HepG2 (cell line): ENCODE data around the gene SELENOM.

Source experiments
- EZH2 ChIP-seq: conservative IDR thresholded peaks from 2 replicates; pipeline ENCODE4 v1.6.1; 2012; ENCODE audit warnings: mild to moderate bottlenecking, low read depth, low read length, moderate library complexity
- FIP1L1 ChIP-seq: fragments of 200-400 bp; formaldehyde crosslinking; IDR thresholded peaks from 2 replicates; pipeline ENCODE4 v1.6.1; 2018; ENCODE audit warnings: low read depth, mild to moderate bottlenecking, low read length, moderate library complexity, borderline replicate concordance; ENCODE audit not compliant: insufficient read depth
- POLR2A ChIP-seq, 2 experiments: IDR thresholded peaks; 2 replicates each; pipeline ENCODE4 v1.6.1; 2011; ENCODE audit warnings: low read depth in 2 of 2, low read length in 2 of 2, mild to moderate bottlenecking in 1 of 2, moderate library complexity in 1 of 2; ENCODE audit not compliant: insufficient read depth in 1 of 2
- RELA ChIP-seq: sonication (generic); formaldehyde crosslinking; IDR thresholded peaks from 2 replicates; pipeline ENCODE4 v1.4.0; 2020; ENCODE audit warnings: missing genetic modification reagents
- TAF1 ChIP-seq: sonication (generic); formaldehyde crosslinking; IDR thresholded peaks from 2 replicates; pipeline ENCODE4 v1.4.0; 2020; ENCODE audit warnings: missing genetic modification reagents
- YY1 ChIP-seq: IDR thresholded peaks from 2 replicates; pipeline ENCODE4 v1.6.1; 2011; ENCODE audit warnings: low read length, low read depth, moderate library complexity, mild to moderate bottlenecking; ENCODE audit not compliant: insufficient read depth, insufficient replicate concordance
- TF ChIP-seq, protein P1 (sequence below): sonication (generic); formaldehyde crosslinking; IDR thresholded peaks from 2 replicates; pipeline ENCODE4 v1.8.1; 2022; ENCODE audit warnings: low read depth, mild to moderate bottlenecking, missing genetic modification reagents
- TF ChIP-seq, protein P2 (sequence below): sonication (generic); formaldehyde crosslinking; IDR thresholded peaks from 2 replicates; pipeline ENCODE4 v1.5.0; 2020; ENCODE audit warnings: mild to moderate bottlenecking, missing genetic modification reagents, moderate library complexity
- TF ChIP-seq, protein P3 (sequence below): sonication (generic); formaldehyde crosslinking; conservative IDR thresholded peaks from 2 replicates; pipeline ENCODE4 v1.4.0; 2020; ENCODE audit warnings: missing genetic modification reagents
- TF ChIP-seq, protein P4 (sequence below): sonication (generic); formaldehyde crosslinking; IDR thresholded peaks from 2 replicates; pipeline ENCODE4 v1.4.0; 2020; ENCODE audit warnings: missing genetic modification reagents
- TF ChIP-seq, protein P5 (sequence below): sonication (generic); IDR thresholded peaks from 2 replicates; pipeline ENCODE4 v1.6.1; 2016; ENCODE audit warnings: low read depth, borderline replicate concordance
- TF ChIP-seq, protein P6 (sequence below): IDR thresholded peaks from 2 replicates; pipeline ENCODE4 v1.6.1; 2018; ENCODE audit warnings: missing genetic modification reagents

DNA sequence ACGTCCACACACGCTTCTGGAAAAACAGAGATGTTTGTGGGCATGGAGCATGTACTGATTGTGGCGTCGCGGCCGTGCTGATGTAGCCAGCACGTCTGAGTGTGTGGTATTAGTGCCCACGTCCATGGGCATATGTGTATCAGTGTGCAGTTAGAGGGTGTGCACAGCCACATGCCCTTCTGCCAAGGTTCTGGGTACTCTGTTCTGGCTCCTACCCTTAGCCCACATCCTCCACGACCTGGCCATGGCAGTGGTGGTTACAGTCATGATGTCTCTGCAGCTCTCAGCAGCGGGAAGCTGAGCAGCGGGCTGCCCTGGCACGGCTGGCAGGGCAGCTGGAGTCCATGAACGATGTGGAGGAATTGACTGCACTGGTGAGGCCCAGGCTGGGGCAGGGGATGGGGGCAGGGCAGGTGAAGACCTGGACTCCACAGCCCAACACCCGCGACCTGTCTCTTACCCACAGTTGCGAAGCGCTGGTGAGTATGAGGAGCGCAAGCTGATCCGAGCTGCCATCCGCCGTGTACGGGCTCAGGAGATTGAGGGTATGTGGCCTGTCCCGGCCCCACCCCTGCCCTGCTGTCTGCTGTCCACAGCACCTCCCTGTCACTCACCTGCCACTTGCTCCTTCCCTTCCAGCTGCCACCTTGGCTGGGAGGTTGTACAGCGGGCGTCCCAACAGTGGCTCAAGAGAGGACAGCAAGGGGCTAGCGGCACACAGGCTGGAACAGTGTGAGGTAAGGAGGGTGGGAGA, 19.0 kb downstream of the SELENOM start:
- TF ChIP-seq EZH2 (no peak), POLR2A (IDR thresholded peaks at IDR 0.05; ENCODE audit: insufficient read depth in 1 of 2, low read depth in 2 of 2, low read length in 2 of 2) (no peak), YY1 (no peak), FIP1L1 (no peak), TAF1 (CRISPR knock-in tag) (no peak), RELA (CRISPR knock-in tag) (no peak)
- TF ChIP-seq, protein P1, sequence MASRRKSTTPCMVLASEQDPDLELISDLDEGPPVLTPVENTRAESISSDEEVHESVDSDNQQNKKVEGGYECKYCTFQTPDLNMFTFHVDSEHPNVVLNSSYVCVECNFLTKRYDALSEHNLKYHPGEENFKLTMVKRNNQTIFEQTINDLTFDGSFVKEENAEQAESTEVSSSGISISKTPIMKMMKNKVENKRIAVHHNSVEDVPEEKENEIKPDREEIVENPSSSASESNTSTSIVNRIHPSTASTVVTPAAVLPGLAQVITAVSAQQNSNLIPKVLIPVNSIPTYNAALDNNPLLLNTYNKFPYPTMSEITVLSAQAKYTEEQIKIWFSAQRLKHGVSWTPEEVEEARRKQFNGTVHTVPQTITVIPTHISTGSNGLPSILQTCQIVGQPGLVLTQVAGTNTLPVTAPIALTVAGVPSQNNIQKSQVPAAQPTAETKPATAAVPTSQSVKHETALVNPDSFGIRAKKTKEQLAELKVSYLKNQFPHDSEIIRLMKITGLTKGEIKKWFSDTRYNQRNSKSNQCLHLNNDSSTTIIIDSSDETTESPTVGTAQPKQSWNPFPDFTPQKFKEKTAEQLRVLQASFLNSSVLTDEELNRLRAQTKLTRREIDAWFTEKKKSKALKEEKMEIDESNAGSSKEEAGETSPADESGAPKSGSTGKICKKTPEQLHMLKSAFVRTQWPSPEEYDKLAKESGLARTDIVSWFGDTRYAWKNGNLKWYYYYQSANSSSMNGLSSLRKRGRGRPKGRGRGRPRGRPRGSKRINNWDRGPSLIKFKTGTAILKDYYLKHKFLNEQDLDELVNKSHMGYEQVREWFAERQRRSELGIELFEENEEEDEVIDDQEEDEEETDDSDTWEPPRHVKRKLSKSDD (CRISPR knock-in tag), result no peak
- TF ChIP-seq, protein P2, sequence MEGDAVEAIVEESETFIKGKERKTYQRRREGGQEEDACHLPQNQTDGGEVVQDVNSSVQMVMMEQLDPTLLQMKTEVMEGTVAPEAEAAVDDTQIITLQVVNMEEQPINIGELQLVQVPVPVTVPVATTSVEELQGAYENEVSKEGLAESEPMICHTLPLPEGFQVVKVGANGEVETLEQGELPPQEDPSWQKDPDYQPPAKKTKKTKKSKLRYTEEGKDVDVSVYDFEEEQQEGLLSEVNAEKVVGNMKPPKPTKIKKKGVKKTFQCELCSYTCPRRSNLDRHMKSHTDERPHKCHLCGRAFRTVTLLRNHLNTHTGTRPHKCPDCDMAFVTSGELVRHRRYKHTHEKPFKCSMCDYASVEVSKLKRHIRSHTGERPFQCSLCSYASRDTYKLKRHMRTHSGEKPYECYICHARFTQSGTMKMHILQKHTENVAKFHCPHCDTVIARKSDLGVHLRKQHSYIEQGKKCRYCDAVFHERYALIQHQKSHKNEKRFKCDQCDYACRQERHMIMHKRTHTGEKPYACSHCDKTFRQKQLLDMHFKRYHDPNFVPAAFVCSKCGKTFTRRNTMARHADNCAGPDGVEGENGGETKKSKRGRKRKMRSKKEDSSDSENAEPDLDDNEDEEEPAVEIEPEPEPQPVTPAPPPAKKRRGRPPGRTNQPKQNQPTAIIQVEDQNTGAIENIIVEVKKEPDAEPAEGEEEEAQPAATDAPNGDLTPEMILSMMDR, result no peak
- TF ChIP-seq, protein P3, sequence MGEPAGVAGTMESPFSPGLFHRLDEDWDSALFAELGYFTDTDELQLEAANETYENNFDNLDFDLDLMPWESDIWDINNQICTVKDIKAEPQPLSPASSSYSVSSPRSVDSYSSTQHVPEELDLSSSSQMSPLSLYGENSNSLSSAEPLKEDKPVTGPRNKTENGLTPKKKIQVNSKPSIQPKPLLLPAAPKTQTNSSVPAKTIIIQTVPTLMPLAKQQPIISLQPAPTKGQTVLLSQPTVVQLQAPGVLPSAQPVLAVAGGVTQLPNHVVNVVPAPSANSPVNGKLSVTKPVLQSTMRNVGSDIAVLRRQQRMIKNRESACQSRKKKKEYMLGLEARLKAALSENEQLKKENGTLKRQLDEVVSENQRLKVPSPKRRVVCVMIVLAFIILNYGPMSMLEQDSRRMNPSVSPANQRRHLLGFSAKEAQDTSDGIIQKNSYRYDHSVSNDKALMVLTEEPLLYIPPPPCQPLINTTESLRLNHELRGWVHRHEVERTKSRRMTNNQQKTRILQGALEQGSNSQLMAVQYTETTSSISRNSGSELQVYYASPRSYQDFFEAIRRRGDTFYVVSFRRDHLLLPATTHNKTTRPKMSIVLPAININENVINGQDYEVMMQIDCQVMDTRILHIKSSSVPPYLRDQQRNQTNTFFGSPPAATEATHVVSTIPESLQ (CRISPR knock-in tag), result no peak
- TF ChIP-seq, protein P4, sequence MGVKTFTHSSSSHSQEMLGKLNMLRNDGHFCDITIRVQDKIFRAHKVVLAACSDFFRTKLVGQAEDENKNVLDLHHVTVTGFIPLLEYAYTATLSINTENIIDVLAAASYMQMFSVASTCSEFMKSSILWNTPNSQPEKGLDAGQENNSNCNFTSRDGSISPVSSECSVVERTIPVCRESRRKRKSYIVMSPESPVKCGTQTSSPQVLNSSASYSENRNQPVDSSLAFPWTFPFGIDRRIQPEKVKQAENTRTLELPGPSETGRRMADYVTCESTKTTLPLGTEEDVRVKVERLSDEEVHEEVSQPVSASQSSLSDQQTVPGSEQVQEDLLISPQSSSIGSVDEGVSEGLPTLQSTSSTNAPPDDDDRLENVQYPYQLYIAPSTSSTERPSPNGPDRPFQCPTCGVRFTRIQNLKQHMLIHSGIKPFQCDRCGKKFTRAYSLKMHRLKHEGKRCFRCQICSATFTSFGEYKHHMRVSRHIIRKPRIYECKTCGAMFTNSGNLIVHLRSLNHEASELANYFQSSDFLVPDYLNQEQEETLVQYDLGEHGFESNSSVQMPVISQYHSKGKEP (CRISPR knock-in tag), result no peak
- TF ChIP-seq, protein P5, sequence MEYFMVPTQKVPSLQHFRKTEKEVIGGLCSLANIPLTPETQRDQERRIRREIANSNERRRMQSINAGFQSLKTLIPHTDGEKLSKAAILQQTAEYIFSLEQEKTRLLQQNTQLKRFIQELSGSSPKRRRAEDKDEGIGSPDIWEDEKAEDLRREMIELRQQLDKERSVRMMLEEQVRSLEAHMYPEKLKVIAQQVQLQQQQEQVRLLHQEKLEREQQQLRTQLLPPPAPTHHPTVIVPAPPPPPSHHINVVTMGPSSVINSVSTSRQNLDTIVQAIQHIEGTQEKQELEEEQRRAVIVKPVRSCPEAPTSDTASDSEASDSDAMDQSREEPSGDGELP, result no peak
- TF ChIP-seq, protein P6, sequence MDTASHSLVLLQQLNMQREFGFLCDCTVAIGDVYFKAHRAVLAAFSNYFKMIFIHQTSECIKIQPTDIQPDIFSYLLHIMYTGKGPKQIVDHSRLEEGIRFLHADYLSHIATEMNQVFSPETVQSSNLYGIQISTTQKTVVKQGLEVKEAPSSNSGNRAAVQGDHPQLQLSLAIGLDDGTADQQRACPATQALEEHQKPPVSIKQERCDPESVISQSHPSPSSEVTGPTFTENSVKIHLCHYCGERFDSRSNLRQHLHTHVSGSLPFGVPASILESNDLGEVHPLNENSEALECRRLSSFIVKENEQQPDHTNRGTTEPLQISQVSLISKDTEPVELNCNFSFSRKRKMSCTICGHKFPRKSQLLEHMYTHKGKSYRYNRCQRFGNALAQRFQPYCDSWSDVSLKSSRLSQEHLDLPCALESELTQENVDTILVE (CRISPR knock-in tag), result no peak
